IMR-90 (cell line): ENCODE data around the gene AAK1.

Experiments
- BHLHE40 ChIP-seq: fragments of 150-350 bp; IDR thresholded peaks from 2 replicates; pipeline ENCODE4 v1.6.1; 2016; ENCODE audit warnings: mild to moderate bottlenecking, low read depth, low read length
- CEBPB ChIP-seq: IDR thresholded peaks from 2 replicates; pipeline ENCODE4 v1.6.1; 2012; ENCODE audit warnings: low read depth, low read length, improper control_type of control experiment
- CHD1 ChIP-seq: IDR thresholded peaks from 2 replicates; pipeline ENCODE4 v1.6.1; 2012; ENCODE audit warnings: low read depth, low read length, improper control_type of control experiment
- FOS ChIP-seq: fragments of 150-350 bp; IDR thresholded peaks from 2 replicates; pipeline ENCODE4 v1.6.1; 2016; ENCODE audit warnings: low read depth, low read length
- NFE2L2 ChIP-seq: fragments of 150-350 bp; IDR thresholded peaks from 2 replicates; pipeline ENCODE4 v1.6.1; 2016; ENCODE audit warnings: low read depth, mild to moderate bottlenecking, low read length
- POLR2A ChIP-seq: IDR thresholded peaks from 2 replicates; pipeline ENCODE4 v1.6.1; 2012; ENCODE audit warnings: mild to moderate bottlenecking, low read depth, low read length
- RAD21 ChIP-seq: IDR thresholded peaks from 2 replicates; pipeline ENCODE4 v1.6.1; 2012; ENCODE audit warnings: low read length, improper control_type of control experiment
- RFX5 ChIP-seq: IDR thresholded peaks from 2 replicates; pipeline ENCODE4 v1.8.0; 2012; ENCODE audit warnings: low read depth, mild to moderate bottlenecking, low read length, moderate library complexity
- TF ChIP-seq, protein P1 (sequence below): conservative IDR thresholded peaks from 2 replicates; pipeline ENCODE4 v1.5.1; 2012; ENCODE audit warnings: mild to moderate bottlenecking, low read depth, low read length, improper control_type of control experiment
- TF ChIP-seq, protein P2 (sequence below): fragments of 150-350 bp; IDR thresholded peaks from 2 replicates; pipeline ENCODE4 v1.6.1; 2017; ENCODE audit warnings: mild to moderate bottlenecking, antibody characterized with exemption, low read length, low read depth

DNA sequence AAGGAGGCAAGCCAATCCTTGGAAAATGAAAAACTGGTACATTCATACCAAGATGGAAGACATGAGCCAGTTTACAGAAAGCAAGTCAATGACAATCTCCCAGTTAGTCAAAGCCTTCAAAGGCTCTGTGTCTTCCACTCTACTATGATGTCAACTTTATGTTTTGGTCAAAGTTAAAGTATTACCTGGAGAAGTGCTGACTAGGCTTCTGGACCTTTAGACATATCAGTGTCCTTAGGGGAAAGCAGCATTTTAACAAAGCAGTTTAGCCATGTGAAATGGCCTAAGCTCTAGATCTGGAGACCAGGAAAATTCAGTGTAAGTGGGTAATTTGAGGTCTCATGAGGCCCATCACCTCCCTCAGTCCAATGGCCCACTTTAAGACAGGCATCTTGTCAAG is 30.8 kb downstream of the AAK1 start:
- TF ChIP-seq, protein P1, sequence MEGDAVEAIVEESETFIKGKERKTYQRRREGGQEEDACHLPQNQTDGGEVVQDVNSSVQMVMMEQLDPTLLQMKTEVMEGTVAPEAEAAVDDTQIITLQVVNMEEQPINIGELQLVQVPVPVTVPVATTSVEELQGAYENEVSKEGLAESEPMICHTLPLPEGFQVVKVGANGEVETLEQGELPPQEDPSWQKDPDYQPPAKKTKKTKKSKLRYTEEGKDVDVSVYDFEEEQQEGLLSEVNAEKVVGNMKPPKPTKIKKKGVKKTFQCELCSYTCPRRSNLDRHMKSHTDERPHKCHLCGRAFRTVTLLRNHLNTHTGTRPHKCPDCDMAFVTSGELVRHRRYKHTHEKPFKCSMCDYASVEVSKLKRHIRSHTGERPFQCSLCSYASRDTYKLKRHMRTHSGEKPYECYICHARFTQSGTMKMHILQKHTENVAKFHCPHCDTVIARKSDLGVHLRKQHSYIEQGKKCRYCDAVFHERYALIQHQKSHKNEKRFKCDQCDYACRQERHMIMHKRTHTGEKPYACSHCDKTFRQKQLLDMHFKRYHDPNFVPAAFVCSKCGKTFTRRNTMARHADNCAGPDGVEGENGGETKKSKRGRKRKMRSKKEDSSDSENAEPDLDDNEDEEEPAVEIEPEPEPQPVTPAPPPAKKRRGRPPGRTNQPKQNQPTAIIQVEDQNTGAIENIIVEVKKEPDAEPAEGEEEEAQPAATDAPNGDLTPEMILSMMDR: no peak
- TF ChIP-seq NFE2L2 (no peak), BHLHE40 (no peak), POLR2A (no peak), CHD1 (no peak), FOS (no peak), RAD21 (no peak), RFX5 (no peak), CEBPB (no peak)
- TF ChIP-seq, protein P2, sequence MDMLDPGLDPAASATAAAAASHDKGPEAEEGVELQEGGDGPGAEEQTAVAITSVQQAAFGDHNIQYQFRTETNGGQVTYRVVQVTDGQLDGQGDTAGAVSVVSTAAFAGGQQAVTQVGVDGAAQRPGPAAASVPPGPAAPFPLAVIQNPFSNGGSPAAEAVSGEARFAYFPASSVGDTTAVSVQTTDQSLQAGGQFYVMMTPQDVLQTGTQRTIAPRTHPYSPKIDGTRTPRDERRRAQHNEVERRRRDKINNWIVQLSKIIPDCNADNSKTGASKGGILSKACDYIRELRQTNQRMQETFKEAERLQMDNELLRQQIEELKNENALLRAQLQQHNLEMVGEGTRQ: no peak
